Measurements from ENCODE around the gene TRIP12. TPM values are rescaled to one million over a fixed set of nuclear protein-coding genes. Genes with fewer than 3 reads are reported as not detected.

TRIP12 gene
- total and polyA plus RNA-seq, 4 donors: 18.6 to 358 (median 118) TPM

DNA sequence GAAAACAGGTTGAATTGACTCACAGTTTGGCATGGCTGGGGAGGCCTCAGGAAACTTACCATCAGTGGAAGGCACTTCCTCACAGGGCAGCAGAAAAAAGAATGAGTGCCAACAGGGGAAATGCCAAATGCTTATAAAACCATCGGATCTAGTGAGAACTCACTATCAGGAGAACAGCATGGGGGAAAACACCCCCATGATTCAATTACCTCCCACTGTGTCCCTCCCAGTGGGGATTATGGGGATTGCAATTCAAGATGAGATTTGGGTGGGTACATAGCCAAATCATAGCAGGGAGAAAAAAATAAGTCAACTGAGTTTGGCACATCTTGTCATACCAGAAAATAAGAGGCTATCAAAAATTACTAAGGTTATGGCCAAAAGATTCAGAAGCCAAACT is 96.3 kb downstream of the TRIP12 start:
- H3K9ac ChIP-seq (ENCODE audit: insufficient read depth in 1 of 2, low read length in 2 of 2): no peak overlapping the region
- ATAC-seq (ENCODE audit: insufficient read depth, low FRiP score): no peak
- no peak overlapping the region for H3K27ac ChIP-seq (ENCODE audit: low read depth in 1 of 2, low read length in 1 of 2)
- no peaks in the 10 kb centered on the region for H3K9me3 ChIP-seq (ENCODE audit: control insufficient read depth in 4 of 4, insufficient read depth in 3 of 4, low read length in 3 of 4)
- TF ChIP-seq CTCF (IDR thresholded peaks at IDR 0.05; ENCODE audit: control extremely low read depth, extremely low read depth): no peak
- peaks cover 4 to 28% (median 21%) of the 10 kb centered on the region in 4 donors for H3K36me3 ChIP-seq (ENCODE audit: control insufficient read depth in 4 of 4, insufficient read depth in 4 of 4, low read length in 4 of 4)
- no peak for DNase-seq
- WGBS, 2 donors: 55 to 80% methylated on average over 1 of the region's 1 CpG
- H3K4me1 ChIP-seq (ENCODE audit: control insufficient read depth in 5 of 5, insufficient read depth in 5 of 5, low read length in 5 of 5): no peaks in the 10 kb centered on the region
- no peak overlapping the region for H3K4me3 ChIP-seq
- H3K27me3 ChIP-seq (ENCODE audit: control insufficient read depth in 3 of 3, insufficient read depth in 3 of 3, low read length in 2 of 3): no peaks in the 10 kb centered on the region

- ATAC-seq (ENCODE audit: insufficient read depth, low FRiP score): no peak
- H3K36me3 ChIP-seq (ENCODE audit: control insufficient read depth in 4 of 4, insufficient read depth in 4 of 4, low read length in 4 of 4): peaks cover 7 to 17% (median 15%) of the 10 kb centered on the region in 4 donors
- H3K27ac ChIP-seq (ENCODE audit: low read depth in 1 of 2, low read length in 1 of 2): no peak overlapping the region
- H3K4me3 ChIP-seq: no peak overlapping the region
- H3K9ac ChIP-seq (ENCODE audit: insufficient read depth in 1 of 2, low read length in 2 of 2): no peak overlapping the region
- no peaks in the 10 kb centered on the region for H3K4me1 ChIP-seq (ENCODE audit: control insufficient read depth in 5 of 5, insufficient read depth in 5 of 5, low read length in 5 of 5)
- WGBS, 2 donors: 85 to 93% methylated on average over 3 of the region's 3 CpGs
- no peak for TF ChIP-seq CTCF (IDR thresholded peaks at IDR 0.05; ENCODE audit: control extremely low read depth, extremely low read depth)
- H3K9me3 ChIP-seq (ENCODE audit: control insufficient read depth in 4 of 4, insufficient read depth in 3 of 4, low read length in 3 of 4): no peaks in the 10 kb centered on the region
- DNase-seq: no peak
- no peaks in the 10 kb centered on the region for H3K27me3 ChIP-seq (ENCODE audit: control insufficient read depth in 3 of 3, insufficient read depth in 3 of 3, low read length in 2 of 3)
Observed at GRCh38 chr2:229821316-229821715, 100.5 kb downstream of the TRIP12 start.

- no peak for TF ChIP-seq CTCF (IDR thresholded peaks at IDR 0.05; ENCODE audit: control extremely low read depth, extremely low read depth)
- H3K4me1 ChIP-seq (ENCODE audit: control insufficient read depth in 5 of 5, insufficient read depth in 5 of 5, low read length in 5 of 5): no peaks in the 10 kb centered on the region
- H3K36me3 ChIP-seq (ENCODE audit: control insufficient read depth in 4 of 4, insufficient read depth in 4 of 4, low read length in 4 of 4): peaks cover 8 to 20% (median 11%) of the 10 kb centered on the region in 4 donors
- DNase-seq (no peak), ATAC-seq (ENCODE audit: insufficient read depth, low FRiP score) (no peak)
- H3K9ac ChIP-seq (ENCODE audit: insufficient read depth in 1 of 2, low read length in 2 of 2): no peak overlapping the region
- H3K27me3 ChIP-seq (ENCODE audit: control insufficient read depth in 3 of 3, insufficient read depth in 3 of 3, low read length in 2 of 3): no peaks in the 10 kb centered on the region
- 82 to 83% methylated on average over 3 of the region's 3 CpGs for WGBS, 2 donors
- no peaks in the 10 kb centered on the region for H3K9me3 ChIP-seq (ENCODE audit: control insufficient read depth in 4 of 4, insufficient read depth in 3 of 4, low read length in 3 of 4)
- H3K4me3 ChIP-seq: no peak overlapping the region
- no peak overlapping the region for H3K27ac ChIP-seq (ENCODE audit: low read depth in 1 of 2, low read length in 1 of 2)
Observed at GRCh38 chr2:229818230-229818629, 103.6 kb downstream of the TRIP12 start.

DNA sequence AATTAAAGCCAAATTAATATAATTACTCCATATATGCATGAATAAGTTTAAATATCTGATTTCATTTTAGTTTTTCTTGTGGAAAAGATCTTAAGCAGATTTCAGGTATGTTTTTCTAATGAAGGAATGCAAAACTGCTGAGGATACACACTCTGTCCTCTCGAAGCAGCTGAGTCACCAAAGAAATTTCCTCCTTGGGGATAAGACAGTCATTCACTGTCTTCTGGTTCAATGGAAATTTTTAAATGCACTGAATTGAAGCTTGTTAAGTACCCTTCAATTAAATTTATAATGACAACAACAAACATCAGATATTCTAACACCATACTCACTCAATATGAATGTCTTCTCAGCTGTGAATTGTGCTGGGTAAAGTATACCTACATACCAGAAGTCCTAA is 106.0 kb downstream of the TRIP12 start:
- ATAC-seq (ENCODE audit: insufficient read depth, low FRiP score) (no peak), DNase-seq (no peak)
- Histone ChIP-seq H3K4me3 (no peak overlapping the region), H3K27me3 (ENCODE audit: control insufficient read depth in 3 of 3, insufficient read depth in 3 of 3, low read length in 2 of 3) (no peaks in the 10 kb centered on the region), H3K27ac (ENCODE audit: low read depth in 1 of 2, low read length in 1 of 2) (no peak overlapping the region), H3K4me1 (ENCODE audit: control insufficient read depth in 5 of 5, insufficient read depth in 5 of 5, low read length in 5 of 5) (no peaks in the 10 kb centered on the region), H3K9me3 (ENCODE audit: control insufficient read depth in 4 of 4, insufficient read depth in 3 of 4, low read length in 3 of 4) (no peaks in the 10 kb centered on the region), H3K9ac (ENCODE audit: insufficient read depth in 1 of 2, low read length in 2 of 2) (no peak overlapping the region), H3K36me3 (ENCODE audit: control insufficient read depth in 4 of 4, insufficient read depth in 4 of 4, low read length in 4 of 4) (peaks cover 8 to 24% (median 16%) of the 10 kb centered on the region in 4 donors)
- TF ChIP-seq CTCF (IDR thresholded peaks at IDR 0.05; ENCODE audit: control extremely low read depth, extremely low read depth): no peak
- WGBS, 2 donors: 67 to 81% methylated on average over 1 of the region's 1 CpG

All from lung (tissue), 12 donors.